OCI-LY3 (cell line): ENCODE results near the gene ENO1.

Experiments
- CTCF ChIP-seq: fragments of 200-600, 300-600 bp; sonication (generic); IDR thresholded peaks from 2 replicates; pipeline ENCODE4 v1.5.1; 2014; ENCODE audit warnings: antibody characterized with exemption, low read length, low read depth
- EZH2phosphoT487 ChIP-seq: fragments of 200-600 bp; shearing (Covaris generic); IDR thresholded peaks from 2 replicates; pipeline ENCODE4 v1.6.1; 2018; ENCODE audit warnings: antibody characterized with exemption, mixed run types, low read depth

- TF ChIP-seq CTCF (no peak), EZH2phosphoT487 (no peak)
Measured at GRCh38 chr1:8873506-8874229, 4.8 kb downstream of the ENO1 start.
